NK-92 treated with Interleukin-12 subunit alpha and Interleukin-12 subunit beta, amount 100 ng/mL, for 24 hours (cell line): ENCODE measurements around the gene ZNF775.
"Not testable (repeated sequence)": the region's sequence is repeated elsewhere in the genome, so short reads cannot be mapped to it uniquely, and the experiment has no call there.

Experiments used
- DNase-seq: peaks from one replicate; lab custom pipeline; 2025; lab: John Stamatoyannopoulos, UW

ZNF775 gene

GRCh38 chr7:150382123-150382843, 3.2 kb downstream of the ZNF775 start:
- no peak for DNase-seq

DNA sequence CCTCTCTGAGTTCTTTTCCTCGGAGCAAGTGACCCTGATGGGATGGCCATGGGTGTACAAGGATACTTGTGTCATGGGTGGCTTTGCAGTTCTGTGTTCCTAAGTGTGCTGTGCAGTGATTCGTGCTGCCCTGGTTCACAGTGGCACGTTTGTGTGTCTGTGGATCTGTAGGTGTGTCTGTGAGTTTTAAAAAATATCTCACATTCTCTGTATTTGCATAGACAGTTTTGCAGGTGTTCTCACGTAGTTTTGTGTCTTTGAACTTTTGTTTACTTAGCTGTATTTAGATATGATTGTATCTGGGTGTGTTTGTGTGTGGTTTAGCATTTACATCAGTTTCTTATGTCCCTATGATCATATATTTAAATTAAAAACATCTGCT, 3.7 kb downstream of the ZNF775 start:
- DNase-seq, result no peak

GRCh38 chr7:150383710-150384397, 4.7 kb downstream of the ZNF775 start:
- no peak for DNase-seq

DNA sequence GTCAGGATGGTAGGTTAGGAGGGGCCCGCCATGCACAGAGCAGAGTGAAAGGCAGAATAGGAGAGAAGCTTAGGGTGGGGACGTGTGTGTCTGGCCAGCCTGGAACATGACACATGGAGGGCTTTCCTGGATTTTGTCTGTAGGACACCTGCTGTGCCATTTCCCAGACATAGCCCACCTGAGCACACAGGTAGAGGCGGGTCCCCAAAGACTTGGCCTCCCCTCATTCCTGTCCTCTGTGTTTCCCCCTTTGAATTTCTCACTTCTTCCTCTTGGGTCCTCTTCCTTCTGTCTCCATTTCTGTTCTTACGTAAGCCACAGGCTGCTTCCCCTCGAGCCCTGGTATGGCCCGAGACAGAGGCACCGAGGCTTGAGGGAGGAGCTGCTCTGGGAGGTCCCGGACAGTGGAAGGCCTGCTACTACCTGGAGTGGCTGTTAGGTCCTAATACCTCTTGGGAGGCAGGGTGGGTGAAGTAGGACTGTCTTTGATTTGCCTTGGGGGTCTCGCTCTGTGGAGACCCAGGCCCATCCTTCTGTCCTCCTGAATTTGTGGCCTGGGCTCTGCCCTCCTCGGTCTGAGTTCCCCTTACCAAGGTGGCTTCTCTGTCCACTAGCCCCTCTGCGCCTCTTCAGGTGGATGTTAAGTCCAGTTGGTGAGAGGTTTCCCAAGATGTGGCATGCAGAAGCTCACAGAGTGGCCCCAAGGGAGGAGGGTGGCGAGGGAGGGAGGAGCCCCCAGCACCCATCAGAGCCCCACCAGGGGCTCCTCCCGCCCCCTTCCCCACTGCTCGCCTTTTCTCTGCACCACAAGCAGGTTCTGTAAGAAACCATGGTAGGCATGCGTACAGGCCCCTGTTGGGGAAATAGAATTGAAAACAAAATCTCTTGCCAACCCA, 5.5 kb downstream of the ZNF775 start:
- DNase-seq, result no peak

DNA sequence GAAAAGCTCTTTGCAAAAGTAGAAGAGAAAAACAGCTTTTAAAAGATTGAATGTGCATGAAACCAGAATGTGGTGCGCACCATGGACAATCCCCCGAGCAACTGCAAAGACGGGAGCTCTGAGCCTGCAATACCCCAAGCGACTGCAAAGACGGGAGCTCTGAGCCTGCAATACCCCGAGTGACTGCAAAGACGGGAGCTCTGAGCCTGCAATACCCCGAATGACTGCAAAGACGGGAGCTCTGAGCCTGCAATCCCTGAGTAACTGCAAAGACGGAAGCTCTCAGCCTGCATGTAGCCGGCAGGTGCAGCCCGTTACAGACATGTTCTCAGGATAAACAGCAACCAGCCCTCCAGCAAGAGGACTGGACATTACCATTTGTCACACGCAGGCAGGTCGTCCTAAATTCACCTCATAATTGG, 6.2 kb downstream of the ZNF775 start:
- DNase-seq, result no peak

- DNase-seq, result not testable (repeated sequence)
Observed at GRCh38 chr7:150385884-150386283, 6.8 kb downstream of the ZNF775 start.

GRCh38 chr7:150388306-150388705, 9.2 kb downstream of the ZNF775 start:
- DNase-seq, result no peak

DNA sequence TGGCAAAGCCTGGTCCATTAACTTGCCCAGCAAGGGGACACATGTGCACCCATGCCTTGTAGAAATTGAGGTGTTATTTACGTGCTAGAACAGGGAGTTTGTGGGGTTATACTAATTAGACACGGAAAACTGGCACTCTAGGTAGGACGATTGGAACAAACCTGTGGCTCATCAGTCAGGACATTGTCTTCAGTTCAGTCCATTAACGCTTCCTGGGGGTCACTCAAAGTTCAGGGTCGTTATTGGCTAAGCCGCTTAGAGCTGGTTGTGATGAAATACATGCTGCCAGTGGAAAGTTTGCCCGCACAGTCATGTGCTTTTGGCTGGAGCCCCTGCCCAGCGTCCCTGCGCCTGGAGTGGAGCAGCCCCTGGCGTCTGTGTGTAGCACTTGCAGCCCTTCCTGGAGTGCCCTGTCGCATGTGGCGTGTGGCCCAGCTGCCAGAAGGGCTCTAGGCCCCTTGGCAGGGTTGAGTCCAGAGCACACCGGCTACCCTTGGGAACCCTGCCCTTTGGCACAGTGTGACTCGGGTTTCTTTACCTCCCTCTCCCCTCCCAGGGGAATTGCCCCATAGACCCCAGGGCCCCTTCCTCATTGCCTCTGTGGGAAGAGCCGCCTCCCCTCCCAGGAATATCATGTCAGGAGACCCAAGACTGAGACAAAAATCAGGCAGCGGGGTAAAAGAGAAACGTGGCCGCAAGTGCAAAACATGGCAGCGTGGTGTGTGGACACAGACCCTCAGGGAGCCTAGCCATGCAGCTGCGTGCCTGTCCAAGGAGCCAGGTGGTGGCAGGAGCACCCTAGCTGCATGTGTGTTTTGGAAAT, 9.8 kb downstream of the ZNF775 start:
- no peak for DNase-seq

- no peak for DNase-seq
Observed at GRCh38 chr7:150389532-150389816, 10.3 kb downstream of the ZNF775 start.

DNA sequence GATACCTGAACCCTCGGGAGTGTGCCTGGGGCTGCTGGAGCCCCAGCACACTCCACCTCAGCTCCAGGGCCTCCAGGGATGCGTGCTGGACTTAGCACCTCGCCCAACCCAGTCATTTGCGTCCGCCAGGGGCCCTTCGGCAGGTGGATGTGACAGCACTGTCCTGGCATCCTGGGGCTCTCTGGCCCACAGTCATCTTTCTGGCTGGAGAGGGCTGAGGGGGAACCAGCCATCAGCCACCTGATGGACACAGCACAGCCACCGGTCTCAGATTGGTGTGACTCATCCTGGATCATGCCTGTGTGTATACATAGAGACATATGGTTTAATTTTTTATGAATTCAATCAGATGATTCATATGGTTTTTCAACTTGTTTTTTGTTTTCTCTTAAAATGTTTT, 11.1 kb downstream of the ZNF775 start:
- DNase-seq, result no peak

- no peak for DNase-seq
Observed at GRCh38 chr7:150393325-150393724, 14.2 kb downstream of the ZNF775 start.

DNA sequence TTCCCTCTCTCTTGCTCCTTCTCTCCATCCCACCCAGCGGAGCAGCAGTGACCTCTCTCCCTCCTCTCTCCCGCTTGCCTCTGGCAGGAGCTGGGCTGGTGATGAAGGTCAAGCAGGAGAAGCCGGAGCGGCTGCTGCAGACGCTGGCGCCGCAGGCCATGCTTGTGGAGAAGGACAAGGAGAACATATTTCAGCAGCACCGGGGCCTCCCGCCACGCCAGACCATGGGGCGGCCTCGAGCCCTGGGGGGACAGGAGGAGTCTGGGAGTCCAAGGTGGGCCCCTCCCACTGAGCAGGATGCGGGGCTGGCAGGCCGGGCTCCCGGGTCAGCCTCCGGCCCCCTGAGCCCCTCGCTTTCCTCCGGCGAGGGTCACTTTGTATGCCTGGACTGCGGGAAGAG, 17.3 kb downstream of the ZNF775 start:
- DNase-seq, result no peak

DNA sequence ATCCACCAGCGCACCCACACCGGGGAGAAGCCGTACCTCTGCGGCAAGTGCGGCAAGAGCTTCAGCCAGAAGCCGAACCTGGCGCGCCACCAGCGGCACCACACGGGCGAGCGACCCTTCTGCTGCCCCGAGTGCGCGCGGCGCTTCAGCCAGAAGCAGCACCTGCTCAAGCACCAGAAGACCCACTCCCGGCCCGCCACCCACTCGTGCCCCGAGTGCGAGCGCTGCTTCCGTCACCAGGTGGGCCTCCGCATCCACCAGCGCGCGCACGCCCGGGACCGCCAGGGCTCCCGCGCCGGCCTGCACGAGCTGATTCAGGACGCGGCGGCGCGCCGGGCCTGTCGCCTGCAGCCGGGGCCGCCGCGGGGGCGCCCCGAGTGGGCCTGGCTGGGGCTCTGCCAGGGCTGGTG, 17.7 kb downstream of the ZNF775 start:
- no peak for DNase-seq

GRCh38 chr7:150397346-150398107, 18.4 kb downstream of the ZNF775 start:
- DNase-seq, result no peak

- no peak for DNase-seq
Observed at GRCh38 chr7:150398108-150398964, 19.2 kb downstream of the ZNF775 start.

- DNase-seq, result no peak
Observed at GRCh38 chr7:150398965-150399320, 19.8 kb downstream of the ZNF775 start.

GRCh38 chr7:150399421-150400007, 20.4 kb downstream of the ZNF775 start:
- no peak for DNase-seq

DNA sequence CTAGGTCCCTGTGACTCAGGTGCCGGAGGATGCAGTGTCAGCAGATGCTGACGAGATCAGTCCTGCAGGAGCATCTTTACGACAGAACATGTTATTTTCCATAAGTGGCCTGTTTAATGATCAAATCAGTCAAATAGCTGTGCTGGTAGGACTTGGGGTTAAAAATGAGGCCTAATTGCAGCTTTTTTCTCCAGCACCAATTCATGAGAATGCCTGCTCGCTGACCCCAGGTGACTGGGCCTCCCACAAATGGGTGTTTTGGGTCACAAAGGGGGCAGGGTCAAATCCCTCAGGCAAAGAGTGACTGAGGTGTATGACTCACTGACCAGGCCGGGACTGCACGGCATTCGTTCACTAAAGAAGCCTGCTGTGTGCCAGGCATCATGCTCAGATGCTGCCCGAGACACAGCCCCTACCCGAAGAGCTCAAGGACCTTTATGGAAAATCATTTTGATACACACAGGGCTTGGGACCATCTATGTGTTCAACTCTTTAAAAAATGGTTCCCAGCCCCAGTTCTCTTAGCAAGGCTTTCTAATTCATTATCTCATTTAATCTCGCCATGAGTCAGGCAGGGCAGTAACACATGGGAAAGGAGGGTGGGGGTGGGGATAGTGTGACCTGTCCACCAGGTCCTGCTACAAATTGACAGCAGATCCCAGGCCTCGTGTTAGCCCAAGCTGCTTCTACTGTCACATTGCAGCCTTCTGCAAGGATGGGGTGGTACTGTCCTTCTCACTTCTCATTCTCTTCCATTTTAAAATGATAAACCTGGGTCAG, 21.1 kb downstream of the ZNF775 start:
- no peak for DNase-seq

GRCh38 chr7:150400788-150401423, 21.8 kb downstream of the ZNF775 start:
- no peak for DNase-seq
